Peyer's patch (tissue), 4 donors: ENCODE measurements around the gene ITSN1.

Experiments
- POLR2A ChIP-seq, 2 donors: fragments of 450-650 bp; IDR thresholded peaks; one replicate each; pipeline ENCODE4 v1.5.1; 2017; ENCODE audit warnings: antibody characterized with exemption in 2 of 2, mild to moderate bottlenecking in 2 of 2, moderate library complexity in 2 of 2
- TF ChIP-seq, protein P1 (sequence below), 6 experiments: fragments of 450-650 bp in 4 of 6; fragments of 200-600 bp in 2 of 6; sonication (generic) in 1 of 6; IDR thresholded peaks; one replicate each; pipeline ENCODE4 v1.5.1; 2017 to 2019; ENCODE audit warnings: antibody characterized with exemption in 6 of 6, mild to moderate bottlenecking in 3 of 6, moderate library complexity in 1 of 6

- TF ChIP-seq, protein P1, sequence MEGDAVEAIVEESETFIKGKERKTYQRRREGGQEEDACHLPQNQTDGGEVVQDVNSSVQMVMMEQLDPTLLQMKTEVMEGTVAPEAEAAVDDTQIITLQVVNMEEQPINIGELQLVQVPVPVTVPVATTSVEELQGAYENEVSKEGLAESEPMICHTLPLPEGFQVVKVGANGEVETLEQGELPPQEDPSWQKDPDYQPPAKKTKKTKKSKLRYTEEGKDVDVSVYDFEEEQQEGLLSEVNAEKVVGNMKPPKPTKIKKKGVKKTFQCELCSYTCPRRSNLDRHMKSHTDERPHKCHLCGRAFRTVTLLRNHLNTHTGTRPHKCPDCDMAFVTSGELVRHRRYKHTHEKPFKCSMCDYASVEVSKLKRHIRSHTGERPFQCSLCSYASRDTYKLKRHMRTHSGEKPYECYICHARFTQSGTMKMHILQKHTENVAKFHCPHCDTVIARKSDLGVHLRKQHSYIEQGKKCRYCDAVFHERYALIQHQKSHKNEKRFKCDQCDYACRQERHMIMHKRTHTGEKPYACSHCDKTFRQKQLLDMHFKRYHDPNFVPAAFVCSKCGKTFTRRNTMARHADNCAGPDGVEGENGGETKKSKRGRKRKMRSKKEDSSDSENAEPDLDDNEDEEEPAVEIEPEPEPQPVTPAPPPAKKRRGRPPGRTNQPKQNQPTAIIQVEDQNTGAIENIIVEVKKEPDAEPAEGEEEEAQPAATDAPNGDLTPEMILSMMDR (IDR thresholded peaks at IDR 0.05): no peak
- no peak for TF ChIP-seq POLR2A (IDR thresholded peaks at IDR 0.05)
Observed at GRCh38 chr21:33682992-33683627, 40.8 kb downstream of the ITSN1 start.
